Cortex of kidney (tissue), 1 donor: ENCODE results near the gene BICRA.
"Not testable (repeated sequence)": the region's sequence is repeated elsewhere in the genome, so short reads cannot be mapped to it uniquely, and the experiment has no call there.

Experiments used
- DNase-seq: peaks from one replicate; lab custom pipeline; 2025; lab: John Stamatoyannopoulos, UW

BICRA gene

GRCh38 chr19:47716270-47716937, 107.5 kb downstream of the BICRA start:
- DNase-seq = no peak

GRCh38 chr19:47718415-47719046, 109.6 kb downstream of the BICRA start:
- DNase-seq = not testable (repeated sequence)

- no peak for DNase-seq
These were observed 110.3 kb downstream of the BICRA start for GRCh38 chr19:47719047-47719859.

DNA sequence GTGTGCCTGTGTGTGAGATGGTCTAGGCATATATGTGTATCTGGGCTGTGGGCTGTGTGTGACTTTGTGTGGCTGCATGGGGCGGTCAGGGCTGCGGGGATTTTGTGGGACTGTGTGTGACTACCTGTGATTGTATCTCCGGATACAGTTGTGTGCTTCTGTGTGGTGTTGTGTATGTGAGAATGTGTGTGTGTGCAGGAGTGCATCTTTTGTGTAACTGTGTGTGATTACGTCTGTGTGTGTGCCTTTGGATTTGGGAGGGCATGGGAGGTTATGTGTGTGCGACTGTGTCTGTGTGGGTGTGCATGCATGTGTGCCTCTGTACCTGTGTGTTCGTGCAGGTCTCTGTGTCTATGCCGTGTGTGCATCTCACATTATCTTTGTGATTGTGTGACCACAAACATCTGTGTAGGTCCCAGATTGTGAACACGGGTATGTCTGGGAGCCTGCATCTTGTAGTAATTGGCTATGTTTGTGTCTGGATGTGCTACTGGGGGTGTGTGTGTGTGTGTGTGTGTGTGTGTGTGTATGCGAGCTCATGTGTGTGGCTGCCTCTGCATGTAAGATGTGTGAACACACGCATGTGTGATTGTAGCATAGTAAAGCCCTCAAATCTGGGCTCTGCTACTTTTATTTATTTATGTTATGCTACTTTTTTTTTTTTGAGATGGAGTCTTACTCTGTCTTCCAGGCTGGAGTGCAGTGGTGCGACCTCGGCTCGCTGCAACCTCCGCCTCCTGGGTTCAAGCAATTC, 111.9 kb downstream of the BICRA start:
- no peak for DNase-seq

DNA sequence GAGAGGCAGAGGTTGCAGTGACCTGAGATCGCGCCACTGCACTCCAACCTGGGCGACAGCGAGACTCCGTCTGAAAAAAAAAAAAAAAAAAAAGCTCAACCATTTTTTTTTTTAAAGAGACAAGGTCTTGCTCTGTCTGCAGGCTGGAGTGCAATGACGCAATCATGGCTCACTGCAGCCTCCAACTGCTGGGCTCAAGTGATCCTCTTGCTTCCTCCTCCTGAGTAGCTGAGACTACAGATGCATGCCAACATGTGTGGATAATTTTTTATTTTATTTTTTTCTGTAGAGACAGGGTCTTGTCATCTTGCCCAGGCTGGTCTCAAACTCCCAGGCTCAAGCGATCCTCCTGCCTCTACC, 114.6 kb downstream of the BICRA start:
- DNase-seq = no peak

DNA sequence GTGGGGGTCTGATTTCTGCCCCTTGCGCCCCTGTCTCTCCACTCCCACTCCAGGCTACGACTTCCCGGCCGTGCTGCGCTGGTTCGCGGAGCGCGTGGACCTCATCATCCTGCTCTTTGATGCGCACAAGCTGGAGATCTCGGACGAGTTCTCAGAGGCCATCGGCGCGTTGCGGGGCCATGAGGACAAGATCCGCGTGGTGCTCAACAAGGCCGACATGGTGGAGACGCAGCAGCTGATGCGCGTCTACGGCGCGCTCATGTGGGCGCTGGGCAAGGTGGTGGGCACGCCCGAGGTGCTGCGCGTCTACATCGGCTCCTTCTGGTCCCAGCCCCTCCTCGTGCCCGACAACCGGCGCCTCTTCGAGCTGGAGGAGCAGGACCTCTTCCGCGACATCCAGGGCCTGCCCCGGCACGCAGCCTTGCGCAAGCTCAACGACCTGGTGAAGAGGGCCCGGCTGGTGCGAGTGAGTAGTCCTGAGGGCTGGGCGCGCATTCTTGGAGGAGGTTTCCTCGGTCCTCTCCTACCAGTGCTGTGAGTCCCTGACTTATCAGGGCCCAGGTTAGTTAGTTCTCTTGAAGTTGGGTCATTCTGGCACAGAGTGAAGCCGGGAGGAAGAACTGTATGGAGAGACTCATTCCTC, 116.9 kb downstream of the BICRA start:
- DNase-seq = no peak

DNA sequence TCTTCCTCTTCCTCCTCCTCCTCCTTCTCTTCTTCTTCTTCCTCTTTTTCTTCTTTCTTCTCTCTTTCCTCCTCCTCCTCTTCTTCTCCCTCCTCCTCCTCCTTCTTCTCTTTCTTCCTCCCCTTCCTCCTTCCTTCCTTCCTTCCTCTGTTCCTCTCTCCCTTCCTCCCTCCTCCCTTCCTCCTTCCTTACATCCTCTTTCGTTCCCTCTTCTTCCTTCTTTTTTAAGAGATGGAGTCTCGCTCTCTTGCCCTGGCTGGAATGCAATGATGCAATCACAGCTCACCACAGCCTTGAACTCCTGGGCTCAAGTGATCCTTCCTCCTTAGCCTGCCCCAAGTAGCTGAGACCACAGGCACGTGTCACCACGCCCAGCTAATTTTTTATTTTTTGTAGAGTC, 117.5 kb downstream of the BICRA start:
- DNase-seq = no peak

DNA sequence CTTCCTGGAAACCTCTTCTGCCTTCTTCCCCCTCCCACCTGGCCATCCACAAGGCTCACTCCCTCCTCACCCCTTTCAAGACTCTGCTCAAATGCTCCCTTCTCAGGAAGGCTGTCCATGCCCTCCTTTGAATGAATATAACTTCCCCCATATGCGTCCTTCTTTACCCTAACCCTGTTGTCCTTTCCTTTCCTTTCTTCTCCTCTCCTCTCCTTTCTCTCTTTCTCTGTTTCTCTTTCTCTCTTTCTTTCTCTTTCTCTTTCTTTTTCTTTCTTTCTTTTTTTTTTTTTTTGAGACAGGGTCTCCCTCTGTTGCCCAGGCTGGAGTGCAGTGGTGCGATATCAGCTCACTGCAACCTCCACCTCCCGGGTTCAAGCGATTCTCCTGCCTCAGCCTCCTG, 119.4 kb downstream of the BICRA start:
- not testable (repeated sequence) for DNase-seq

- no peak for DNase-seq
These were observed 120.5 kb downstream of the BICRA start for GRCh38 chr19:47729468-47729798.

DNA sequence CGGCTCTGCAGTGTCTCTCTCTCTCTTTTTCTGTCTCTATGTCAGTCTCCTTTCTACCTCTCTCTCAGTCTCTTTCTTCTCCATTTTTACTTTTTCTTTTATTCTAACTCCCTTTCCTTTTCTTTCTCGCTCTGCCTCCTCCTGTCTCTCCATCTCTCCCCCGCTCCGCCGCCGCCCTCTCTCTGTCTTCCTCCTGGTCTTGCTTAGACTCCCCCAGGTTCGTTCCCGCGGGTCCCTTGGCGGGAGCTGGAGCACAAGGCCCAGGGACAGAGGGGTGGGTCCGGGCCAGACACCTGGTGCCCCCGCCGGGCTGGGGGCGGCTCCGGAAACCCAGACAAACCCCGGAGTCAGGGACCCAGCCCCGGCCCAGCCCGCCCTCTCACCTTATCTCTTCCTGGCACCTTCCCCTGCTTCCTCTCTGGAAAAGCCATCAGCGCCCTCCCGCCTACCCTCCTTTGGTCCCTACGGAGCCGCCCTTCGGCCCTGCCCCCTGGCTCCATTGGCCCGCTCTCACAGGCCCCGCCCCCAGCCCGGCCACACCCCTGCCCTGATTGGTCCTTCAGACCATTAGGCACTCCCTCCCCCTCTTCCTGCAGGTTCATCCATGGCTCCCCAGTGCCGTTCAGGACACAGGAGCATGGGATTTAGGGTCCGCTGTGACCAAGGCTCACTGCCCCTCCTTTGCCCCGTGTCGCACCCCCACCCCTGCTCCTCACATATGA, 121.0 kb downstream of the BICRA start:
- no peak for DNase-seq

GRCh38 chr19:47730521-47730889, 121.6 kb downstream of the BICRA start:
- DNase-seq = no peak

DNA sequence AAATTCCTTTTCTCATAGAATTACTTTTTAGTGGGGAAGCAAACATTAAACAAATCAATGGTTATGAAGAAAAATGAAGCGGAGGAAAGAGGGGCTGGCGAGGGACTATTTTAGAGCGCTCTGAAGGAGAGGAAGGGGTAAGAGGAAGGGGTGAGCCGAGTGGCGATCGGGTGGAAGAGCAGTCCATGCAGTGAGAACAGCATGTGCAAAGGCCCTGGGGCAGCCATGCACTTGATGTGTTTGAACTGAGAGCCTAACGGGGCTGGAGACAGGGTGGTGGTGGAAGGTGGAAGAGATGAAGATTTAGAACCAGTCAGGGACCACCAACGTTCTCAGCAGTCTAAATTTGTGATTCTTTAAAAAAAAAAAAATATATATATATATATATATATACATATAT, 122.0 kb downstream of the BICRA start:
- no peak for DNase-seq

GRCh38 chr19:47735131-47735530, 126.2 kb downstream of the BICRA start:
- DNase-seq = no peak

DNA sequence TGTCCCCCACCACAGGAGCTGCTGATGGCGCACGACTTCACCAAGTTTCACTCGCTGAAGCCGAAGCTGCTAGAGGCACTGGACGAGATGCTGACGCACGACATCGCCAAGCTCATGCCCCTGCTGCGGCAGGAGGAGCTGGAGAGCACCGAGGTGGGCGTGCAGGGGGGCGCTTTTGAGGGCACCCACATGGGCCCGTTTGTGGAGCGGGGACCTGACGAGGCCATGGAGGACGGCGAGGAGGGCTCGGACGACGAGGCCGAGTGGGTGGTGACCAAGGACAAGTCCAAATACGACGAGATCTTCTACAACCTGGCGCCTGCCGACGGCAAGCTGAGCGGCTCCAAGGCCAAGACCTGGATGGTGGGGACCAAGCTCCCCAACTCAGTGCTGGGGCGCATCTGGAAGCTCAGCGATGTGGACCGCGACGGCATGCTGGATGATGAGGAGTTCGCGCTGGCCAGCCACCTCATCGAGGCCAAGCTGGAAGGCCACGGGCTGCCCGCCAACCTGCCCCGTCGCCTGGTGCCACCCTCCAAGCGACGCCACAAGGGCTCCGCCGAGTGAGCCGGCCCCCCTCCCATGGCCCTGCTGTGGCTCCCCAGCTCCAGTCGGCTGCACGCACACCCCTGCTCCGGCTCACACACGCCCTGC, 132.1 kb downstream of the BICRA start:
- DNase-seq = no peak

DNA sequence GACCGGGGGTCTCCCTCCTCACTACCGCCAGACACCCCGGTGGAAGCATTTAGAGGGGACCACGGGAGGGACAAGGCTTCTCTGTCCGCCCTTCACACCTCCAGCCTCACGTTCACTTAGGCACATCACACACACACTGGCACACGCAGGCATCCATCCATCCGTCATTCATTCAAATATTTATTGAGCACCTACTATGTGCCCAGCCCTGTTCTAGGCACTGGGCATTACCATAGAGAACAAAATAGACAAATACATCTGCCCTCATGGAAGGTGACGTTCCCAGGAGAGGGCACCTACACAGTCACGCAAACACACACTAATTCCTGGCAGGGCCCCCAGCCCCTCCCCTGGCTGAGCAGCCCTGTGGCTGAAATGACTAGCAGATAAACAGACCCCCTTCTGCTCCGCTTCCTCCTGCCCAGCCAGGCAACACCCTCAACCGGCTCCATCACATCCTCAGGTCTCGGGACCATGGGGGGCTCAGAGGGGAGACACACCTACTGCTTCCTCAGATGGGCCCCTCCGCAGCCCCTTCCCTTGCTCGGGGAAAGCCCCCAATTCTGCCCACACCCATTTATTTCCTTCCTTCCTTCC, 132.7 kb downstream of the BICRA start:
- DNase-seq = no peak

- no peak for DNase-seq
These were observed 133.7 kb downstream of the BICRA start for GRCh38 chr19:47742634-47743033.

- DNase-seq = no peak
These were observed 136.3 kb downstream of the BICRA start, which contains the start of gene NOP53 for GRCh38 chr19:47745010-47745901. NOP53 (plus strand) TSS chr19:47745546; CDS start chr19:47745560, 14 bp downstream.

DNA sequence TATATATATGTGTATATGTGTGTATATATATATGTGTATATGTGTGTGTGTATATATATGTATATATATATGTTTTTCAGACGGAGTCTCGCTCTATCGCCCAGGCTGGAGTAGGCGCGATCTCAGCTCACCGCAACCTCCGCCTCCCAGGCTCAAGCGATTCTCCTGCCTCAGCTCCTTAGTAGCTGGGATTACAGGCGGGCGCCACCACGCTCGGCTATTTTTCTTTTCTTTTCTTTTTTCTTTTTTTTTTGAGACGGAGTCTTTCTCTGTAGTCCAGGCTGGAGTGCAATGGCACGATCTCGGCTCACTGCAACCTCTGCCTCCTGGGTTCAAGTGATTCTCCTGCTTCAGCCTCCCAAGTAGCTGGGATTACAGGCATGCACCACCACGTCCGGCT, 137.2 kb downstream of the BICRA start:
- not testable (repeated sequence) for DNase-seq

DNA sequence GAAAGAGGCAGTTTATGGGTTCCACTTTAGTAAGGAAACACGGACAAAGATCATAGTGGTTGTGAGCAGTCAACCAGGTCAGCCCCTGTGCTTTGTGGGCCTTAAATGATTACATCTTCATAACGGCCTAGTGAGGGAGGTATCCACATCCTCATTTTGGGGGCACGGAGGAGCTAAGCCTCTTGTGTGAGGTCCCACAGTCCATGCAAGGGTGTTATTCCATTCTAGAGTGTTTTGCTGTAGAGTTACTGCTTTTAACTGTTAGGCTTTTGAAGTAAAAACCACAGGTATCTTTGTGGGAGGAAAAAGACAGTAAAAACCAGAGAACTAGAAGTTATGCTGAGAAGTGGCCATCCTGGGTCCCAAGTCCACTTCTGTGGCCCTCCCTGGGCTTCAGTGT, 140.4 kb downstream of the BICRA start:
- no peak for DNase-seq
